Measurements from ENCODE around the gene CLIP4.

GRCh38 chr2:29130295-29130694 lies 15.1 kb downstream of the CLIP4 start:
- TF ChIP-seq CTCF (conservative IDR thresholded peaks at IDR 0.05; ENCODE audit: low read depth, low read length) (no peak), EZH2phosphoT487 (IDR thresholded peaks at IDR 0.05; ENCODE audit: borderline replicate concordance, low read length) (no peak)
